HCT116 (cell line): Measurements from ENCODE around the gene SHISAL1. TPM values are rescaled to one million over a fixed set of nuclear protein-coding genes. Genes with fewer than 3 reads are reported as not detected.

Source experiments
- ATAC-seq: fragments of 200-7000 bp; cut with Tn5 transposase; 2 replicates; pipeline ENCODE4 v1.9.1; 2020; ENCODE audit warnings: mild to moderate bottlenecking, moderate library complexity
- BruUV-seq: library from RNA; stranded (reverse); fragments of 400-500 nt; replicated peaks from 2 replicates; lab custom pipeline; 2021; lab: Mats Ljungman, UMichigan
- CTCF ChIA-PET: fragments of 300-600 bp; sonication (Branson Sonifier 250); formaldehyde crosslinking; loops from one replicate; lab custom pipeline; 2021; ENCODE audit warnings: antibody characterized with exemption; lab: Charles Lee
- POLR2A ChIA-PET: fragments of 300-600, 350-600 bp; sonication (Branson Sonifier 250); formaldehyde crosslinking; loops from one replicate; lab custom pipeline; 2021; ENCODE audit warnings: antibody characterized with exemption; lab: Charles Lee
- RAD21 ChIA-PET, 2 experiments: fragments of 300-600 bp; sonication (Branson Sonifier 250); formaldehyde crosslinking; loops; one replicate each; lab custom pipeline; 2023; ENCODE audit warnings: low total read pairs in 2 of 2; ENCODE audit not compliant: uncharacterized antibody in 2 of 2, unreplicated experiment in 2 of 2, low non-redundant PET in 1 of 2; lab: Charles Lee
- DNase-seq: peaks from one replicate; pipeline ENCODE4 v3.0.0-alpha.2; 2010; ENCODE audit warnings: low read depth, low spot score
- H2AFZ ChIP-seq: fragments of 200-600 bp; shearing (Covaris generic), sonication (generic); 2 replicates; pipeline ENCODE4 v1.6.1; 2017; ENCODE audit warnings: low read depth, mixed run types, mixed read lengths, antibody characterized with exemption, low read length; ENCODE audit not compliant: poor library complexity, severe bottlenecking
- H3K27ac ChIP-seq: 2 replicates; pipeline ENCODE4 v1.5.1; 2012; ENCODE audit warnings: low read depth, low read length
- H3K27me3 ChIP-seq: fragments of 200-600 bp; sonication (generic); 2 replicates; pipeline ENCODE4 v1.6.1; 2016; ENCODE audit warnings: mixed run types, low read length, mixed read lengths; ENCODE audit not compliant: insufficient read depth
- H3K36me3 ChIP-seq, 2 experiments: fragments of 200-500 bp in 1 of 2; fragments of 200-600 bp in 1 of 2; sonication (Bioruptor generic) in 1 of 2; sonication (generic) in 1 of 2; 2 replicates each; pipeline versions ENCODE4 v1.5.1 to v1.6.1; 2014 to 2016; ENCODE audit warnings: low read length in 2 of 2, inconsistent platforms in 1 of 2, mixed read lengths in 1 of 2, mixed run types in 1 of 2; ENCODE audit not compliant: insufficient read depth in 2 of 2, control insufficient read depth in 1 of 2
- H3K4me1 ChIP-seq, 2 experiments: fragments of 200-600 bp in 1 of 2; sonication (generic) in 1 of 2; 2 replicates each; pipeline versions ENCODE4 v1.5.1 to v1.6.1; 2012 to 2017; ENCODE audit warnings: low read length in 2 of 2, inconsistent platforms in 1 of 2, mild to moderate bottlenecking in 1 of 2, mixed read lengths in 1 of 2, mixed run types in 1 of 2, moderate library complexity in 1 of 2; ENCODE audit not compliant: insufficient read depth in 2 of 2, control insufficient read depth in 1 of 2
- H3K4me2 ChIP-seq: fragments of 200-600 bp; sonication (generic); 2 replicates; pipeline ENCODE4 v1.6.1; 2017; ENCODE audit warnings: mixed run types, low read length, mixed read lengths
- H3K4me3 ChIP-seq, 2 experiments: fragments of 200-600 bp in 1 of 2; sonication (generic) in 1 of 2; replicated peaks in 1 of 2; 2 replicates each; pipeline ENCODE4 v1.5.1; 2011 to 2016; ENCODE audit warnings: low read length in 2 of 2, control low read depth in 1 of 2, low read depth in 1 of 2, mild to moderate bottlenecking in 1 of 2, mixed read lengths in 1 of 2, mixed run types in 1 of 2
- H3K79me2 ChIP-seq: fragments of 200-600 bp; sonication (generic); 2 replicates; pipeline ENCODE4 v1.6.1; 2017; ENCODE audit warnings: mild to moderate bottlenecking, mixed run types, low read length, moderate library complexity, mixed read lengths; ENCODE audit not compliant: insufficient read depth
- H3K9ac ChIP-seq: fragments of 200-600 bp; sonication (generic); 2 replicates; pipeline ENCODE4 v1.6.1; 2016; ENCODE audit warnings: low read length, mixed read lengths
- H3K9me2 ChIP-seq: fragments of 200-600 bp; sonication (generic), shearing (Covaris generic); 2 replicates; pipeline ENCODE4 v1.6.1; 2017; ENCODE audit warnings: mixed run types, mild to moderate bottlenecking, moderate library complexity; ENCODE audit not compliant: insufficient read depth
- H3K9me3 ChIP-seq, 2 experiments: fragments of 200-500 bp in 1 of 2; fragments of 200-600 bp in 1 of 2; sonication (Bioruptor generic) in 1 of 2; sonication (generic) in 1 of 2; 2 replicates each; pipeline ENCODE4 v1.6.1; 2014 to 2017; ENCODE audit warnings: low read length in 2 of 2, mixed read lengths in 2 of 2, inconsistent platforms in 1 of 2, low read depth in 1 of 2, mild to moderate bottlenecking in 1 of 2, mixed run types in 1 of 2, moderate library complexity in 1 of 2; ENCODE audit not compliant: control insufficient read depth in 1 of 2, insufficient read depth in 1 of 2
- H4K20me1 ChIP-seq: fragments of 200-600 bp; sonication (generic), shearing (Covaris generic); 2 replicates; pipeline ENCODE4 v1.6.1; 2017; ENCODE audit warnings: mixed run types, mild to moderate bottlenecking, moderate library complexity; ENCODE audit not compliant: insufficient read depth
- CEBPB ChIP-seq: IDR thresholded peaks from 2 replicates; pipeline ENCODE4 v1.6.1; 2012; ENCODE audit warnings: low read depth
- EGR1 ChIP-seq: IDR thresholded peaks from 2 replicates; pipeline ENCODE4 v1.6.1; 2012; ENCODE audit warnings: low read depth
- EZH2 ChIP-seq: fragments of 200-600 bp; sonication (generic); IDR thresholded peaks from 2 replicates; pipeline ENCODE4 v1.6.1; 2017; ENCODE audit warnings: antibody characterized with exemption, mixed run types
- FOSL1 ChIP-seq: IDR thresholded peaks from 2 replicates; pipeline ENCODE4 v1.6.1; 2012; ENCODE audit warnings: low read depth
- JUND ChIP-seq: IDR thresholded peaks from 2 replicates; pipeline ENCODE4 v1.6.1; 2012
- POLR2A ChIP-seq: IDR thresholded peaks from 2 replicates; pipeline ENCODE4 v1.7.0; 2011; ENCODE audit warnings: borderline replicate concordance; ENCODE audit not compliant: insufficient read depth, insufficient read length; ENCODE audit errors: extremely low read depth
- SIN3A ChIP-seq: IDR thresholded peaks from 2 replicates; pipeline ENCODE4 v1.6.1; 2012; ENCODE audit warnings: low read depth
- SP1 ChIP-seq: IDR thresholded peaks from 2 replicates; pipeline ENCODE4 v1.6.1; 2012; ENCODE audit warnings: low read depth
- SRF ChIP-seq: IDR thresholded peaks from 2 replicates; pipeline ENCODE4 v1.6.1; 2012; ENCODE audit warnings: low read depth
- TCF7L2 ChIP-seq: IDR thresholded peaks from 2 replicates; pipeline ENCODE4 v1.7.0; 2011; ENCODE audit warnings: borderline replicate concordance, inconsistent platforms; ENCODE audit not compliant: insufficient read depth, insufficient read length; ENCODE audit errors: extremely low read depth
- YY1 ChIP-seq: IDR thresholded peaks from 2 replicates; pipeline ENCODE4 v1.6.1; 2011; ENCODE audit warnings: low read length, low read depth, moderate library complexity, mild to moderate bottlenecking; ENCODE audit not compliant: insufficient replicate concordance; ENCODE audit errors: extremely low read depth
- intact Hi-C: fragments of 100-400 bp; cut with micrococcal nuclease; formaldehyde crosslinking; loops from 2 replicates; pipeline ENCODE4 v1.10.0; 2022
- total RNA-seq: library from RNA; stranded (reverse); gene quantifications from one replicate; pipeline ENCODE4 v1.2.1, GENCODE V29; 2021; ENCODE audit not compliant: unreplicated experiment
- TF ChIP-seq, protein P1 (sequence below), 3 experiments: fragments of 200-600 bp in 1 of 3; sonication (generic) in 1 of 3; IDR thresholded peaks in 2 of 3; conservative IDR thresholded peaks in 1 of 3; 2 replicates each; pipeline ENCODE4 v1.5.1; 2012 to 2017; ENCODE audit warnings: low read depth in 2 of 3, low read length in 2 of 3, antibody characterized with exemption in 1 of 3, borderline replicate concordance in 1 of 3, control low read depth in 1 of 3, mild to moderate bottlenecking in 1 of 3, mixed read lengths in 1 of 3, mixed run types in 1 of 3, moderate library complexity in 1 of 3; ENCODE audit not compliant: insufficient read depth in 1 of 3

Gene SHISAL1
- total RNA-seq, 1 experiment from 2014 or later, result not detected

- H3K9ac ChIP-seq, result no peak overlapping the region
- H3K27me3 ChIP-seq, result peaks cover under 1% of the 10 kb centered on the region; the same call in 1 of the 2 replicates
- H3K4me2 ChIP-seq, result no peak overlapping the region
- no peaks in the 10 kb centered on the region for H3K4me1 ChIP-seq
- no peaks in the 10 kb centered on the region for H3K79me2 ChIP-seq
- no peak for ATAC-seq
- intact Hi-C loops, result no loop called here
- no peak for DNase-seq
- TF ChIP-seq YY1 (no peak), SRF (no peak), POLR2A (no peak), SIN3A (no peak), EZH2 (no peak), TCF7L2 (no peak), SP1 (no peak), JUND (no peak), CEBPB (no peak), EGR1 (no peak), FOSL1 (no peak)
- TF ChIP-seq, protein P1, sequence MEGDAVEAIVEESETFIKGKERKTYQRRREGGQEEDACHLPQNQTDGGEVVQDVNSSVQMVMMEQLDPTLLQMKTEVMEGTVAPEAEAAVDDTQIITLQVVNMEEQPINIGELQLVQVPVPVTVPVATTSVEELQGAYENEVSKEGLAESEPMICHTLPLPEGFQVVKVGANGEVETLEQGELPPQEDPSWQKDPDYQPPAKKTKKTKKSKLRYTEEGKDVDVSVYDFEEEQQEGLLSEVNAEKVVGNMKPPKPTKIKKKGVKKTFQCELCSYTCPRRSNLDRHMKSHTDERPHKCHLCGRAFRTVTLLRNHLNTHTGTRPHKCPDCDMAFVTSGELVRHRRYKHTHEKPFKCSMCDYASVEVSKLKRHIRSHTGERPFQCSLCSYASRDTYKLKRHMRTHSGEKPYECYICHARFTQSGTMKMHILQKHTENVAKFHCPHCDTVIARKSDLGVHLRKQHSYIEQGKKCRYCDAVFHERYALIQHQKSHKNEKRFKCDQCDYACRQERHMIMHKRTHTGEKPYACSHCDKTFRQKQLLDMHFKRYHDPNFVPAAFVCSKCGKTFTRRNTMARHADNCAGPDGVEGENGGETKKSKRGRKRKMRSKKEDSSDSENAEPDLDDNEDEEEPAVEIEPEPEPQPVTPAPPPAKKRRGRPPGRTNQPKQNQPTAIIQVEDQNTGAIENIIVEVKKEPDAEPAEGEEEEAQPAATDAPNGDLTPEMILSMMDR (IDR thresholded peaks at IDR 0.05 in 2 of 3, conservative IDR thresholded peaks at IDR 0.05 in 1 of 3; ENCODE audit: borderline replicate concordance in 1 of 3, insufficient read depth in 1 of 3, low read depth in 2 of 3, low read length in 2 of 3), result no peak
- CTCF ChIA-PET, result no interaction called here
- no TSS peak for BruUV-seq
- POLR2A ChIA-PET, result no interaction called here
- RAD21 ChIA-PET, result no interaction called here
- no peaks in the 10 kb centered on the region for H3K9me3 ChIP-seq
- H3K4me3 ChIP-seq, result no peak overlapping the region
- H3K9me2 ChIP-seq, result no peaks in the 10 kb centered on the region
- no peaks in the 10 kb centered on the region for H3K36me3 ChIP-seq
- H3K27ac ChIP-seq, result no peak overlapping the region
- H4K20me1 ChIP-seq, result no peaks in the 10 kb centered on the region
- no peak overlapping the region for H2AFZ ChIP-seq
These were observed 52.3 kb downstream of the SHISAL1 start for GRCh38 chr22:44260216-44261035.
